Neural progenitor cell (in vitro differentiated cells): ENCODE results near the gene TCF3.

Experiments used
- EZH2 ChIP-seq: fragments of 200-600 bp; sonication (generic); IDR thresholded peaks from 2 replicates; pipeline ENCODE4 v1.6.1; 2017; ENCODE audit warnings: antibody characterized with exemption, mild to moderate bottlenecking, moderate library complexity
- TF ChIP-seq, protein P1 (sequence below): fragments of 200-600 bp; sonication (generic); IDR thresholded peaks from 2 replicates; pipeline ENCODE4 v1.5.1; 2017; ENCODE audit warnings: antibody characterized with exemption, mild to moderate bottlenecking

DNA sequence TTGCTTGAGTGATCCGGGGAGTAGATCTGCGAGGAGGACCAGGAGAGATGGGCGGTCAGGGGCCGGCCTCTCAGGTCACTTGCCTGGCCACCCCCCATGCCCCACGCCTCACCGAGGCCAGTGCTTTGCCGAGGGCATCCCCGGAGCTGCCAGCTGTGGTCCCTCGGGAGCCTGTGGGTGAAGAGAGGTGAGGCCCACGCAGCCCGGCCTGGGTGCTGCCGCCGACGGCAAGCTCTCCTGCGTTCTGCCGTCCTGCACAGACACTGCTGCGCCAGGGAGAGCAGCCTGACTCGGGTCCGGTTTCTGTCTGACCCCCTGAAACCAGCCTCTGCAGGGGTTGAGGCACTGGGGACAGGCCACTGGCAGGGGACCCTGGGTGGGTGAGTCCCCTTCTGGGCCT is 31.4 kb downstream of the TCF3 start:
- TF ChIP-seq, protein P1, sequence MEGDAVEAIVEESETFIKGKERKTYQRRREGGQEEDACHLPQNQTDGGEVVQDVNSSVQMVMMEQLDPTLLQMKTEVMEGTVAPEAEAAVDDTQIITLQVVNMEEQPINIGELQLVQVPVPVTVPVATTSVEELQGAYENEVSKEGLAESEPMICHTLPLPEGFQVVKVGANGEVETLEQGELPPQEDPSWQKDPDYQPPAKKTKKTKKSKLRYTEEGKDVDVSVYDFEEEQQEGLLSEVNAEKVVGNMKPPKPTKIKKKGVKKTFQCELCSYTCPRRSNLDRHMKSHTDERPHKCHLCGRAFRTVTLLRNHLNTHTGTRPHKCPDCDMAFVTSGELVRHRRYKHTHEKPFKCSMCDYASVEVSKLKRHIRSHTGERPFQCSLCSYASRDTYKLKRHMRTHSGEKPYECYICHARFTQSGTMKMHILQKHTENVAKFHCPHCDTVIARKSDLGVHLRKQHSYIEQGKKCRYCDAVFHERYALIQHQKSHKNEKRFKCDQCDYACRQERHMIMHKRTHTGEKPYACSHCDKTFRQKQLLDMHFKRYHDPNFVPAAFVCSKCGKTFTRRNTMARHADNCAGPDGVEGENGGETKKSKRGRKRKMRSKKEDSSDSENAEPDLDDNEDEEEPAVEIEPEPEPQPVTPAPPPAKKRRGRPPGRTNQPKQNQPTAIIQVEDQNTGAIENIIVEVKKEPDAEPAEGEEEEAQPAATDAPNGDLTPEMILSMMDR = no peak
- no peak for TF ChIP-seq EZH2
